Skeletal muscle cell (primary cell): Measurements from ENCODE around the gene PTCH2.
A peak's percentile ranks its signal among the peaks of the same experiment; 100 is the strongest.

Source experiments
- DNase-seq: peaks from one replicate; pipeline ENCODE4 v3.0.0-alpha.2; 2010; ENCODE audit warnings: low read depth
- H3K4me3 ChIP-seq: 2 replicates; pipeline ENCODE4 v1.5.1; 2011; ENCODE audit warnings: low read depth, mild to moderate bottlenecking, control low read depth, low read length, moderate library complexity

The PTCH2 gene, protein sequence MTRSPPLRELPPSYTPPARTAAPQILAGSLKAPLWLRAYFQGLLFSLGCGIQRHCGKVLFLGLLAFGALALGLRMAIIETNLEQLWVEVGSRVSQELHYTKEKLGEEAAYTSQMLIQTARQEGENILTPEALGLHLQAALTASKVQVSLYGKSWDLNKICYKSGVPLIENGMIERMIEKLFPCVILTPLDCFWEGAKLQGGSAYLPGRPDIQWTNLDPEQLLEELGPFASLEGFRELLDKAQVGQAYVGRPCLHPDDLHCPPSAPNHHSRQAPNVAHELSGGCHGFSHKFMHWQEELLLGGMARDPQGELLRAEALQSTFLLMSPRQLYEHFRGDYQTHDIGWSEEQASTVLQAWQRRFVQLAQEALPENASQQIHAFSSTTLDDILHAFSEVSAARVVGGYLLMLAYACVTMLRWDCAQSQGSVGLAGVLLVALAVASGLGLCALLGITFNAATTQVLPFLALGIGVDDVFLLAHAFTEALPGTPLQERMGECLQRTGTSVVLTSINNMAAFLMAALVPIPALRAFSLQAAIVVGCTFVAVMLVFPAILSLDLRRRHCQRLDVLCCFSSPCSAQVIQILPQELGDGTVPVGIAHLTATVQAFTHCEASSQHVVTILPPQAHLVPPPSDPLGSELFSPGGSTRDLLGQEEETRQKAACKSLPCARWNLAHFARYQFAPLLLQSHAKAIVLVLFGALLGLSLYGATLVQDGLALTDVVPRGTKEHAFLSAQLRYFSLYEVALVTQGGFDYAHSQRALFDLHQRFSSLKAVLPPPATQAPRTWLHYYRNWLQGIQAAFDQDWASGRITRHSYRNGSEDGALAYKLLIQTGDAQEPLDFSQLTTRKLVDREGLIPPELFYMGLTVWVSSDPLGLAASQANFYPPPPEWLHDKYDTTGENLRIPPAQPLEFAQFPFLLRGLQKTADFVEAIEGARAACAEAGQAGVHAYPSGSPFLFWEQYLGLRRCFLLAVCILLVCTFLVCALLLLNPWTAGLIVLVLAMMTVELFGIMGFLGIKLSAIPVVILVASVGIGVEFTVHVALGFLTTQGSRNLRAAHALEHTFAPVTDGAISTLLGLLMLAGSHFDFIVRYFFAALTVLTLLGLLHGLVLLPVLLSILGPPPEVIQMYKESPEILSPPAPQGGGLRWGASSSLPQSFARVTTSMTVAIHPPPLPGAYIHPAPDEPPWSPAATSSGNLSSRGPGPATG

GRCh38 chr1:44842862-44843655 lies at the start of gene PTCH2:
Gene PTCH2 (minus strand): TSS chr1:44843253. CDS start chr1:44842932, 321 bp downstream.
- peak; percentile 28 for DNase-seq
- H3K4me3 ChIP-seq = peak within 1 kb of the TSS; percentile 60

DNA sequence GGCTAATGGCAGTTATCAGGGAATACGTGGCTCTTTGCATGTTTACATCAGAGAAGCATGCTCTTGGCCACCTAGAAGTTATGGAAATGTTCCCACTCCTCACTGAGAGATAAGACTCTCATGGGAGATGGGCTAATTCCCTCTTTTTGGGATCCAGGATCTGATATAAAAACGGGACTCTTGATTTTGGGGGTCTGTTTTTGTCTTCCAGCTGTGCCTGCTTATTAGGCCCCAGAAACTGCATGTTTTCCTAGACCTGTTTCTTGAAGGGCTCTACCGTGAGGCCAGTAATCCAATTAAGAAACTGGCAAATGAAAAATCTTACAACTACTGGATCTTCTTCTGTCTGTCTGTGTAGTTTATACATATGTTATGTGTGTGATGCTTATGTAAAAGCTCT lies 47.0 kb upstream of the PTCH2 start:
- no peak overlapping the region for H3K4me3 ChIP-seq
- no peak for DNase-seq

DNA sequence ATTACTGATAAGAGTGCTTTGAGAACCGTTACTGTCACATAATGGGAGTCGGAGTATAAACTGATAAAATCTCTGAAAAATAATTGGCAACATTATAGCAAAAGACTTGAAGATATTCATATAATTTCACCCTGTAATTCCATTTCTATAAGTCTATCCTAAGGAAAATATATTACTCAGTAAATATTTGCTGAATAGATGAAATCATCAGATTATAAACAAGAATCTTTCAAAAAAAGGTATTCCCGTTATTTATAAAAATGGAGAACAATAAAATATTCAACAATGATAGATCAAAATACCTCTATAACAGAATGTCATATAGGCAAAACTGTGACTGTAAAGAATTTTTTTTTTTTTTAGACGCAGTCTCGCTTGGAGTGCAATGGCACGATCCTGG lies 42.4 kb upstream of the PTCH2 start:
- no peak overlapping the region for H3K4me3 ChIP-seq
- DNase-seq = no peak

DNA sequence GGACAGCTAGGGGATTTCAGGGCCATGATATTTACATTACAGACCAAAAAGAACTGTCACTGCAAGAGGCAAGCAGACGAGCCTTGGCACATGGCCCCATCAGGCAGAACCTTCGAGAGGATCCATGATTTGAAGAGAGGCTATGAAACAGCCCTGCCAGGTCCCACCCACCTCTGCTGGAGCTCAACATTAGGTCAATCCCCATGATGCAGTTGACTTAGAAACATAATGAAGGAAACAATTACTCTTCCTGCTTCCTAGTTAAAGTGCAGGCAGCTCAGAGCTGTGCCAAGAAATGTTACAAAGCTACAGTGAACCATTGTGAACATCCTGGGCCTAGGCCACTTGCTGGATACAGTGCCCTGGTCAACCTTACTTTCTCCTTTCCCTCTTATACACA lies 41.7 kb upstream of the PTCH2 start:
- H3K4me3 ChIP-seq = no peak overlapping the region
- DNase-seq = no peak

- H3K4me3 ChIP-seq = no peak overlapping the region
- DNase-seq = peak; percentile 28
These were observed 38.1 kb upstream of the PTCH2 start for GRCh38 chr1:44881011-44881632.

DNA sequence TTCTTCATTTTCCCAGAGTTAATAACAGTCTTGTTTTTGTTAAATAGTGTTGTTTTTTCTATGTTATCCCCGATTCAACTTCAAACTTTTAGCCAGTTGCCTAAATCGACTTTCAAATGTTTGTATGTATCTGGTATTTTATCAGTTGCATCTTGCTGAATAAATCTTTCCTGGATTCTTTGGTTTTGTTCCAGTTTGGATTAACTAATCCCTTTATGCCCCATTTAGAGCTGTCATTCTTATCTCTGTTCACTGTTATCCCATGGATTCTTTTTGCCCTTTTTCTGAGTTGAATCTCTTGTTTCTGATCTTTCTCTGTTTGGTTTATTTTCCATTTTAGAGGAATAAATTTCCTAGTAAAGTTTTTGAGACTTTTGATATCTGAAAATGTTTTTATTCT lies 31.1 kb upstream of the PTCH2 start:
- H3K4me3 ChIP-seq = no peak overlapping the region
- no peak for DNase-seq

DNA sequence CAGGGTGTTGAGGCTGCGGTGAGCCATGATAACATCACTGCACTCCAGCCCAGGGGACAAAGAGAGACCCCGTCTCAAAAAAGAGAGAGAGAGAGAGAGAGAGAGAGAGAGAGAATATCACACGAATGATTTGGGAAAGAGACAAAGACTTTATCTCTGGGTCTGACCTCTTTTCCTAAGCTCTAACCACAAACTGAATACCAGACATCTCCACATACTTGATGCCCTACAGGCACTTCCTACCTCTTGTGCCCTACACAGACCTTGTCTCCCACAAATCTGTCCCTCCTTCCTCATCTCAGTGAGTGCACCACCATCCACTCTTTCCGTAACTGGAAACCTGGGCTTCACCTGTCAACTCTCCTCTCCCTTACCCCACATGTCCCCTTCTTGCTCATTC lies 27.0 kb upstream of the PTCH2 start:
- DNase-seq = no peak

DNA sequence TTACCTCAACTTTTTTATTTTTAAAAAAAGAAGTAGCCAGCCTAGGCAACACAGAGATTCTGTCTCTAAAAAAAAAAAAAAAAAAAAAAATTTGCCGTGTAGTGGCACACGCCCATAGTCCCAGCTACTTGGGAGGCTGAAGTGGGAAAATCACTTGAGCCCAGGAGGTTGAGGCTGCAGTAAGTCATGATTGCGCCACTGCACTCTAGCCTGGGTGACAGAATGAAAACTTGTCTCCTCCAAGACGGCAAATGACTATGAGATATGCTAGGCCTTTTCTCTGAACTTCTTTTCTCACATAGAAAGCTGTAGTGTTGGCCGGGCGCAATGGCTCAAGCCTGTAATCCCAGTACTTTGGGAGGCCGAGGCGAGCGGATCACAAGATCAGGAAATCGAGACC lies 24.7 kb upstream of the PTCH2 start:
- no peak for DNase-seq
- H3K4me3 ChIP-seq = no peak overlapping the region

More for the DNA sequence above, 27.0 kb upstream of the PTCH2 start:
- no peak overlapping the region for H3K4me3 ChIP-seq

GRCh38 chr1:44862829-44863401 lies 19.9 kb upstream of the PTCH2 start:
- DNase-seq = no peak
- no peak overlapping the region for H3K4me3 ChIP-seq

DNA sequence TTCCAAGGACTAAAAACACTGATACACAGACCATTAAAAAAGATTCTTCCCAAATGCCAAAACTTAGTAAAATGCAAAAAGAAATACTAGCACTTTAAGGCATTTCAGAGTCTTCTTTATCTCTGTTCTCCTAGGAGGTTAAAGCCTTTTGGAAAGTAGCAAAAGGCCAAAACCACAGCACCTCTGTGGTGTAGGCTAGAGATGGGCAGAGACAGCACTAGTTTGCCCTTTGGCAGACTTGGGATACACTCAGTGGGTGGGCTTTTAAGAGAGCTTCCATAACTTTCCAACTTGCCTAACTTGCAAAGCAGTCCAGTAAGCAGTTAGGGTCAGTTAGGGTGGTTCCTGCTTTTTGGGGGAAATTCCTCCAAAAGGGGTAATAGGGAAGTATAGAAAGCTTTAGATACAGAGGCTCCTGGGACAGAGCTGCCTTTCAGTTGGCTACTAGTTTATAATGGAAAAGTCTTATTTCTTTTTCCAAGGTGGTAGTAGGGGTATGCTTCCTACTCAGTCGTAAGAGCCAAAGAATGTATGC lies 17.9 kb upstream of the PTCH2 start:
- no peak overlapping the region for H3K4me3 ChIP-seq
- DNase-seq = no peak

- no peak overlapping the region for H3K4me3 ChIP-seq
- no peak for DNase-seq
These were observed 17.3 kb upstream of the PTCH2 start for GRCh38 chr1:44860331-44860730.

DNA sequence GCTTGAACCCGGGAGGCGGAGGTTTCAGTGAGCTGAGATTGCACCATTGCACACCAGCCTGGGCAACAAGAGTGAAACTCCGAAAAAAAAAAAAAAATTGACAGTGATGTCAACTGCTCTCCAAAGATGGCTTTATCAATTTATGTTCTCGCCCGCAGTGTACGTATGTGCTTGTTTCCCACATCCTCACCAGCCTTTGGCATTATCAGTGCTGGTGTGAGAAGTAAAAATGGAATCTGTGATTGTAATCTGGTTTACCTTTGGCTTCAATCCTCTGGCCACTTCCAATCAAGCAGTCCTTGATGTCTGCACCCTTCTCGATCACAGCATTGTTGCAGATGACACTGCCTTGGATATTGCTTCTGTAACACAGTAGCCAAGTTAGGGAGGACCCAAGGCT lies 14.4 kb upstream of the PTCH2 start:
- no peak overlapping the region for H3K4me3 ChIP-seq
- no peak for DNase-seq

DNA sequence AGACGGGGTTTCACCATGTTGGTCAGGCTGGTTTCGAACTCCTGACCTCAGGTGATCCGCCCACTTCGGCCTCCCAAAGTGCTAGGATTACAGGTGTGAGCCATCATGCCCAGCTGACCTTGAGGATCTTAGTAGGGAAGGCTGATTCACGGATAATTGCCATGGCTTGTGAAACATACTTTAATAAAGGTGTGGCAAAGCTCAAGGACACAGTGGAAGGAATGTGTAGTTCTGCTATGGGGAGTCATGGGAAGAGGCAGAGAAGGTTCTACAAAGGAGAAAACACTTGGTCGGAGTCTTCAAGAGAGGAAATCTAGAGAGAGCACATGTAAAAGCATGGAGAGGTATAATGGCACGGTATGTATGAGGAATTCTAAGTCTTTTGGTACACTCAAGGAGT lies 12.7 kb upstream of the PTCH2 start:
- no peak for DNase-seq
- H3K4me3 ChIP-seq = no peak overlapping the region

DNA sequence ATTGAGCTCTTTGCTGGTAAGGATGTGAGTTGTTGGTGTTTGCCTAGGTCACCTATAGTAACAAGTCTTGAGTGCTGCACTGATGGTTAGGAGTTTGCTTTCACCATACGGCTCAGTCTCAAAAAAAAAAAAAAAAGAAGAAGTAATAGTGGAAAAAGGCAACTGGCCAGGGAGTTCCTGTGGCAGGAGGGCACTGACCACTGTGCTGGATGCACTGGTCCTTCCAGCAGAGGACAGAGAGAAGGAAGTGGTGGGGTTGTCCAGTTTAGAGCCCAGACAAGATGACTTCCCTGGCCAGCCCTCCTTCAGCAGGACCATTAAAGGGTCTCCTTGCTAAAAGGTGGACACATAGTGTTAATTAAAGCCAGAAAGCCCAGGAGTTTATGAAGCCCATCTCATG lies 11.9 kb upstream of the PTCH2 start:
- DNase-seq = no peak
- no peak overlapping the region for H3K4me3 ChIP-seq

DNA sequence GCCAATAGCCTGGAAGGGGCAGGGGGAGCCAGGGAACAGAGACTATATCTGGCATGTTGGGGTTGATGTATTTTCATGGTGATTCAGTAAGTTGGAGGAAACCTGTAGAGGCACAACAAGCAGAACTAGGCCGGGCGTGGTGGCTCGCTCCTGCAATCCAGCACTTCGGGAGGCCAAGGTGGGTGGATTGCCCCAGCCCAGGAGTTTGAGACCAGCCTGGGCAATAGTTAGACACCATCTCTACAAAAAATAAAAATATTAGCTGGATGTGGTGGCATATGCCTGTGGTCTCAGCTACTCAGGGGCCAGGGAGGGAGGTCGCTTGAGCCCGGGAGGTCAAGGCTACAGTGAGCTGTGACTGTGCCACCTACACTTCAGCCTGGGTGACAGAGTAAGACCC lies 10.1 kb upstream of the PTCH2 start:
- H3K4me3 ChIP-seq = no peak overlapping the region
- no peak for DNase-seq

GRCh38 chr1:44851308-44851707 lies 8.3 kb upstream of the PTCH2 start:
- DNase-seq = no peak
- H3K4me3 ChIP-seq = no peak overlapping the region

GRCh38 chr1:44849575-44850132 lies 6.6 kb upstream of the PTCH2 start:
- no peak for DNase-seq
- H3K4me3 ChIP-seq = no peak overlapping the region
